GF-D8 (cell line): ENCODE results near the gene CACUL1.
A peak's percentile ranks its signal among the peaks of the same experiment; 100 is the strongest.
"Not testable (repeated sequence)": the region's sequence is repeated elsewhere in the genome, so short reads cannot be mapped to it uniquely, and the experiment has no call there.

ENCODE experiments used
- DNase-seq: peaks from one replicate; lab custom pipeline; 2025; lab: John Stamatoyannopoulos, UW

The CACUL1 gene

GRCh38 chr10:118768041-118768919, 13.5 kb upstream of the CACUL1 start:
- no peak for DNase-seq

- no peak for DNase-seq
Measured at GRCh38 chr10:118767297-118768040, 12.7 kb upstream of the CACUL1 start.

- no peak for DNase-seq
Measured at GRCh38 chr10:118764195-118764594, 9.4 kb upstream of the CACUL1 start.

GRCh38 chr10:118763202-118763988, 8.6 kb upstream of the CACUL1 start:
- DNase-seq, result no peak

- DNase-seq, result no peak
Measured at GRCh38 chr10:118760265-118760664, 5.5 kb upstream of the CACUL1 start.

- DNase-seq, result no peak
Measured at GRCh38 chr10:118758449-118758848, 3.7 kb upstream of the CACUL1 start.

GRCh38 chr10:118754229-118754555, 578 bp downstream of the CACUL1 start:
- no peak for DNase-seq

GRCh38 chr10:118753331-118754228, 1.2 kb downstream of the CACUL1 start:
- DNase-seq, result no peak

GRCh38 chr10:118752409-118752808, 2.4 kb downstream of the CACUL1 start:
- peak; percentile 36 for DNase-seq

- DNase-seq, result no peak
Measured at GRCh38 chr10:118751265-118751664, 3.5 kb downstream of the CACUL1 start.

- DNase-seq, result no peak
Measured at GRCh38 chr10:118748041-118748440, 6.7 kb downstream of the CACUL1 start.

- DNase-seq, result no peak
Measured at GRCh38 chr10:118746246-118746645, 8.5 kb downstream of the CACUL1 start.

- no peak for DNase-seq
Measured at GRCh38 chr10:118745056-118745455, 9.7 kb downstream of the CACUL1 start.

- not testable (repeated sequence) for DNase-seq
Measured at GRCh38 chr10:118744346-118744918, 10.3 kb downstream of the CACUL1 start.

- DNase-seq, result no peak
Measured at GRCh38 chr10:118742782-118743181, 12.0 kb downstream of the CACUL1 start.

GRCh38 chr10:118742032-118742431, 12.7 kb downstream of the CACUL1 start:
- DNase-seq, result no peak

GRCh38 chr10:118738406-118738805, 16.4 kb downstream of the CACUL1 start:
- DNase-seq, result no peak

- DNase-seq, result peak; percentile 25
Measured at GRCh38 chr10:118737603-118738302, 17.0 kb downstream of the CACUL1 start.

- no peak for DNase-seq
Measured at GRCh38 chr10:118735294-118735693, 19.5 kb downstream of the CACUL1 start.

GRCh38 chr10:118734475-118734874, 20.3 kb downstream of the CACUL1 start:
- no peak for DNase-seq
